Myocyte (in vitro differentiated cells): ENCODE data around the gene ZNF296. TPM values are rescaled to one million over a fixed set of nuclear protein-coding genes. Genes with fewer than 3 reads are reported as not detected.

Experiments
- DNase-seq: peaks from one replicate; pipeline ENCODE4 v3.0.0-alpha.2; 2012; ENCODE audit warnings: low read depth
- total RNA-seq: library from RNA; depleted of rRNA; stranded (reverse); fragments of >200 nt; gene quantifications from 2 replicates; pipeline ENCODE4 v1.2.3, GENCODE V29; 2014

Gene ZNF296
- total RNA-seq, 1 donor from 2014 or later: not detected

DNA sequence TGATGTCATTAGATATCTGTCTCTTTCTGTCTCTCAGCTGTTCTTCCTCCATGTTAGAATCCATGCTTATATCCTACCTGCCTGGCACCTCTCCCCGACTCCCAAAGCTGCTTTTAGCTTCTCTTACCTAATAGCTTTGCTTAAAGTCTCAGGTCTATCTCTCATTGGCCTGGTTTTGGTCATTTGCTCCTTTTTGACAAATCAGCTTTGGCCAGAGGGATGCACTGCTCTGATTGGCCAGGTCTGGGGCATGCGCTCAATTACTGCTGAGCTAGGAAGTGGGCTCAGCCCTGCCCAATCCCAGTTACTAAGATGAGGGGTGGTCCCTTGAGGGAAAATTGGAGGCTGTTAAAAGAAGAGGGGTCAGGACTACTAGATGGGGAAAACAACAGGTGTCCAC, 48.9 kb downstream of the ZNF296 start:
- DNase-seq: no peak

DNA sequence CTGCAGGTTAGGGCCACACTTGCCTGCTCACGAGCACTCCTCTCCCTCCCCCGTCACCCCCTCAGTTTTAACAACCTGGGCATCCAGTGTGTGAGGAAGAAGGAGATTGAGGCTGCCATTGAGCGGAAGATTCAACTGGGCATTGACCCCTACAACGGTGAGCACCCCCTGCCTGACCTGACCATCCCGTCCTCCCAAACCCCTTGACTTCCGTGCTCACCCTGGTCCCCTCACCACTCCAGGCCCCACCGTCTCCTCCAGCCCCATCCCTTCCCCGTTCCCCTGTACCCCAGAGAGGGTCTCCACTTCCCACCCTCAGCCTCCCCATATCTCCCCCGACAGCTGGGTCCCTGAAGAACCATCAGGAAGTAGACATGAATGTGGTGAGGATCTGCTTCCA, 51.0 kb downstream of the ZNF296 start:
- no peak for DNase-seq

- no peak for DNase-seq
These were observed 53.2 kb downstream of the ZNF296 start for GRCh38 chr19:45023048-45023447.

DNA sequence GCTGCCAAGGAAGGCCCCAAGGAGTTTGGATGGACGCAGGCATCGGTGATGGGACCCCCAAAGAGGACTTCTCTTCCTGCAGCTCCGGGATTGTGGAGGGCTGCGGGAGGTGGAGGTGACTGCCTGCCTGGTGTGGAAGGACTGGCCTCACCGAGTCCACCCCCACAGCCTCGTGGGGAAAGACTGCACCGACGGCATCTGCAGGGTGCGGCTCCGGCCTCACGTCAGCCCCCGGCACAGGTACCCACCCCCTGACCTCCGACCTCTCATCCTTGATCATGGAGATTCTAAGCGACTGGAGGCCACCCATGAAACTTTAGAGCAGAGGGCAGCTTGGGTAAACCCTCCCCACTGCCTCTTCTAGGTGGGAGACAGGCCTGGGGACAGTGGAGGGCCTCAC, 54.3 kb downstream of the ZNF296 start:
- DNase-seq: no peak

Other genes starting within 250 kb of the ZNF296 start
- 79.1 and 113 TPM in 2 replicates for gene NECTIN2, start 230.2 kb downstream of the ZNF296 start, total RNA-seq
- 94.0 and 121 TPM in 2 replicates for gene TOMM40, start 185.2 kb downstream of the ZNF296 start, total RNA-seq
- gene APOE, start 170.7 kb downstream of the ZNF296 start, total RNA-seq: 4,388 and 5,075 TPM in 2 replicates
- 21.8 and 52.3 TPM in 2 replicates for gene APOC1, start 161.9 kb downstream of the ZNF296 start, total RNA-seq
- not detected in 2 replicates for gene APOC4, start 134.2 kb downstream of the ZNF296 start, total RNA-seq
- 4.8 and 8.8 TPM in 2 replicates for gene APOC2, start 130.4 kb downstream of the ZNF296 start, total RNA-seq
- 73.2 and 91.7 TPM in 2 replicates for gene CLPTM1, start 121.1 kb downstream of the ZNF296 start, total RNA-seq
- 14.2 and 18.4 TPM in 2 replicates for gene RELB, start 75.0 kb downstream of the ZNF296 start, total RNA-seq
- 51.8 and 91.3 TPM in 2 replicates for gene CLASRP, start 37.4 kb downstream of the ZNF296 start, total RNA-seq
- 15.2 and 25.7 TPM in 2 replicates for gene GEMIN7, start 2.8 kb upstream of the ZNF296 start, total RNA-seq
- 73.3 and 80.2 TPM in 2 replicates for gene PPP1R37, start 16.7 kb upstream of the ZNF296 start, total RNA-seq
- gene NKPD1, start 84.5 kb upstream of the ZNF296 start, total RNA-seq: 0.10 and 0.13 TPM in 2 replicates
- 26.9 and 29.4 TPM in 2 replicates for gene TRAPPC6A, start 101.8 kb upstream of the ZNF296 start, total RNA-seq
- 8.4 and 11.8 TPM in 2 replicates for gene BLOC1S3, start 102.3 kb upstream of the ZNF296 start, total RNA-seq
- not detected in 2 replicates for gene EXOC3L2, start 168.9 kb upstream of the ZNF296 start, total RNA-seq
- gene MARK4, start 174.8 kb upstream of the ZNF296 start, total RNA-seq: 20.9 and 26.7 TPM in 2 replicates
- 1,914 and 2,511 TPM in 2 replicates for gene CKM, start 246.4 kb upstream of the ZNF296 start, total RNA-seq